GM12891 (cell line): ENCODE data around the gene CLRN3.

ENCODE experiments used
- POLR2A ChIP-seq: IDR thresholded peaks from 2 replicates; pipeline ENCODE4 v1.6.1; 2011; ENCODE audit warnings: low read depth, low read length, control low read depth
- POLR2AphosphoS5 ChIP-seq: IDR thresholded peaks from 2 replicates; pipeline ENCODE4 v1.6.1; 2011; ENCODE audit warnings: low read depth, low read length, control low read depth
- POU2F2 ChIP-seq: IDR thresholded peaks from 2 replicates; pipeline ENCODE4 v1.6.1; 2011; ENCODE audit warnings: low read depth, mild to moderate bottlenecking, control low read depth, low read length, moderate library complexity
- SPI1 ChIP-seq: IDR thresholded peaks from 2 replicates; pipeline ENCODE4 v1.6.1; 2011; ENCODE audit warnings: low read depth, low read length, control low read depth
- TAF1 ChIP-seq: IDR thresholded peaks from 2 replicates; pipeline ENCODE4 v1.6.1; 2011; ENCODE audit warnings: low read depth, low read length, control low read depth

DNA sequence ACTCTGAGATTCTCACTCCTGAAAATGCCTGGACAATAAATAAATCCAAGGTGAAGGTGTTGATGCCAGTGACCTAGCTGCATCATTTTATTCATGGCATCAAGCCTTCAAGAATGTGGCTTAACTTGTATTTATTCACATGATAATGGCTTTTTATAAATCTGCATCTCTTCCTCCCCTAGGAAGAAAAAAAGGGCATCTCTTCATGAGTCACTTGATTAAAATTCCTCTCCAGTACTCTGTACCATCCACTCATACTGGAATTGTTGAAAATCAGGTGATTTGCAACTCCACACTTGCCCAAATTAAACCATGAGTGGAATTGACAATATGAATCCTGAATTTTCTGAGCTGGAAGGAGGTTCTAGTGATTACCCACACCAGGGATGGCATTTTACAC, 44.3 kb upstream of the CLRN3 start:
- TF ChIP-seq POLR2A (no peak), POLR2AphosphoS5 (no peak), TAF1 (no peak), SPI1 (no peak), POU2F2 (no peak)
